Lower leg skin (tissue), 3 donors: Measurements from ENCODE around the gene SCMH1.

Experiments
- CTCF ChIP-seq, 3 donors: fragments of 450-650 bp; IDR thresholded peaks; one replicate each; pipeline ENCODE4 v1.5.1; 2016; ENCODE audit warnings: antibody characterized with exemption in 3 of 3, mild to moderate bottlenecking in 3 of 3, moderate library complexity in 2 of 3
- POLR2A ChIP-seq, 2 donors: fragments of 450-650 bp; IDR thresholded peaks; one replicate each; pipeline ENCODE4 v1.6.1; 2016 to 2017; ENCODE audit warnings: antibody characterized with exemption in 2 of 2, mild to moderate bottlenecking in 1 of 2, moderate library complexity in 1 of 2

- TF ChIP-seq CTCF (IDR thresholded peaks at IDR 0.05) (no peak), POLR2A (IDR thresholded peaks at IDR 0.05) (no peak)
Observed at GRCh38 chr1:41246568-41246967, 4.5 kb upstream of the SCMH1 start.
